HG03159 (cell line): ENCODE measurements around the gene CAPN12.

Experiments
- ATAC-seq: cut with Tn5 transposase; IDR thresholded peaks from one replicate; pipeline ENCODE4 v1.9.1; 2021; ENCODE audit warnings: mild to moderate bottlenecking, moderate library complexity; ENCODE audit not compliant: unreplicated experiment

The CAPN12 gene

DNA sequence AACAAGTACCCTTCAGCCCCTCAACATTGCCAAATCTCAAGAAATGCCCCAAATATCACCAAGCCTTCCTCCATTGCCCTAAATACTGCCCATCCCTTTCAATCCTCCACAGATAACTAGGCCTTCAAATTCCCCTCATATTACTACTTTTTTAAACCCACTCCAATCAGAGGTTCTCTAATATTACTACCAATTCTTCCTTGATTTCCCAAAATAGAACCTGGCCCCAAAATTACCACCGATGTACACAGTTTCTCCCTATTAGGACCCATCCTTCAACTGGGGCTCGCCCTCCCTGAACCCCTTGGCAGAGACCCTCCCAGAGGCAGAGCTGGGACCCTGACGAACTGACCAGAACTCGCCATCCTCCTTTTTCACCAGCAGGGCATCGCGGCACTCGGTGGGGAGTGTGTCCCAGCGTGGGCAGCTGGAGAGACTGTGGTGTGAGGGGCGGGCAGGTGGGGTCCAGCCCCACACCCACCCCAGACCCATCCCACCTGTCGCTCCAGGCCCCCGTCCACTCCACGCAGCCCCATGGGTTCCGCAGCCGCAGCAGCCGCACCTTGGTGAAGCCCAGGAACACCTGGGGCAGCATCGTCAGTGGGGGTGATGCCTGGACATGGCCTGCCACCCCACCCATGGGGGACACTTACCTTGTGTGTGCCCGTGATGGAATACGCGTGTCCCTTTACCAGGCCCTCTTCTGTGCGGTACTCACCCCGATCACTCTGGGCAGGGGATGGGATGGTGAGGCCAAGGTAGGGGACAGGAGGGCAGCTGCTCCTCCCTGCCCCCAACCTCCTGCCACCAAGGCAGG is 6.1 kb downstream of the CAPN12 start:
- ATAC-seq = no peak

DNA sequence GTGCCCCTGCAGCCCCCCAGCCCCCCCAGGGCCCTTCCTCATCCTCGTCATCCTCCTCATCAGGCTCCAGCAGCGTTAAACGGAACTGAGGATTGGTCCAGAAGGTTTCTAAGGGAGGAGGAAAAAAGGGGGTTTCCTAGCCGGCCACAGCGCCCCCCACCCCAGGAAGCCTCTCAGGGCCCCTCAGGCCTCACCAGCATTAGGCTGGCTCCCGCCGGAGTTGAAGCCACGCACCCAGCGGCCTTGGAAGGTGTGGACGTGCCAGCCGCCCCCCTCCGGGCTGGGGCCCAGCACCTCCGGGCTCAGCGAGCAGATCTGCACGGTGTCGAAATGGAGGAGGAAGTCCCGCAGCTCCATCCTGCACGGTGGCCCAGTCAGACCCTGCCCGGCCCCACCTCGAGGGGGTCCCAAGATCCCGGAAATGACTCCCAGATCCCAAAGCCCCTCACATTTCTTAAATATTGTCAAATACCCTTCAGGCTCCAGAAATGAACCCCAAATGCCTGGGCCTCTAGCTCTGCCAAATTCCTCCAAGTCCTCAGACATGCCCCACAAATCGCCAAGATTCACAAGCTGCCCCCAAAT is 6.9 kb downstream of the CAPN12 start:
- no peak for ATAC-seq

DNA sequence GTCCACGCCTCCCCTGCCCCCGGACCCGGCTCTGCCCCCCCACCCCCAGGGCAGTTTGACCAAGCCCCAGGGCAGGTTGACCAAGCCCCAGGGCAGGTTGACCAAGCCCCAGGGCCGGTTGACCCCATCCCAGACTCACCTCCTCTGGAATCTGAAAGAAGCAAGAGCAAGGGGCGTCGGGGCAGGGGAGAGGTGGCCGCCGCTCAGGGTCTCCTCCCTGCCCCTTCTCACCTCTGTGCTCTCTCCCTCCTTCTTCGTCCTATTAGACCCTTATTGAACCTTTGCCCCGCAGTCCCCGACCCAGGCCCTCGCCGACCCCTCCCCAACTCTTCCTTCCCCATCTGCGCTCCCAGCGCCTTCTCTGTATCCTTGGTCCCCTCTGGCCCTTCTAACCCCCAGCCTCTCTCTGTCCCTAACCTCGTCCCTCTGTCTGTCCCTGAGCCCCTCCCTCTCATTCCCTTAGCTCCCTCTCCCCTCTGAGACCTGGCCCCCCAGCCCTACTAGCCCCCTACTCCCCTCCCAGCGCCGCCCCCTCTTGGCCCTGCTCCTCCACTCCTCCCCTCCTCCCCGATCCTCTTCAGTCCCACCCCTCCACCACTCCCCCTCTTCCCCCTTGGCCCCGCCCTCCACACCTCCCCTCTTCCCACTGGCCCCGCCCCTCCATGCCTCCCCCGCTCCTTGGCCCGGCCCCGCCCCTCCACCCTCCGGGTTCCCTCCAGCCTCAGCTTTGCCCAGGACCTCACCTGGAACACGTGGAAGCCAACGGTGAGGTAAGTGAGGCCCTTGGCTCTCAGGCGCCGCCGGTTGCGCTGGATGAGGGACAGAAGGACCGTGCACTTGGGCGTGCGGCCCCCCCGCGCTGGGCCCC is 7.6 kb downstream of the CAPN12 start:
- ATAC-seq = no peak

DNA sequence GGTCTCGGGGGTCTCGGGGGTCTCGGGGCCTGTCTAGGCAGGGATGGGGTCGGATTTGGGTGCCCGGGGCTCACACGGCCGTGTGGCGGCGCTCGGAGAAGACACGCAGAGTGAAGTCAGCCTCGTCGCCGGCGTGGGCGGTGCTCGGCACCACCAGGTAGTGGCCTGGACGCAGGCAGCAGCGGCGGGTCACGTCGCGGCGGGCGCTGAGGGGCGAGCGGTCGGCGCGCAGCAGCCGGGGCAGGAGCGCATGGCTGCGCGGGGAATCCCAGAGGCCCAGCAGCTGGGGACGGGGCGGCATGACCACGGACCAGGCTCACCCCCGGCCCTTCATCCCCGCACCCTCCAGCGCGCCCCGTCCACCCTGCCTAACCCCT is 8.2 kb downstream of the CAPN12 start:
- no peak for ATAC-seq

DNA sequence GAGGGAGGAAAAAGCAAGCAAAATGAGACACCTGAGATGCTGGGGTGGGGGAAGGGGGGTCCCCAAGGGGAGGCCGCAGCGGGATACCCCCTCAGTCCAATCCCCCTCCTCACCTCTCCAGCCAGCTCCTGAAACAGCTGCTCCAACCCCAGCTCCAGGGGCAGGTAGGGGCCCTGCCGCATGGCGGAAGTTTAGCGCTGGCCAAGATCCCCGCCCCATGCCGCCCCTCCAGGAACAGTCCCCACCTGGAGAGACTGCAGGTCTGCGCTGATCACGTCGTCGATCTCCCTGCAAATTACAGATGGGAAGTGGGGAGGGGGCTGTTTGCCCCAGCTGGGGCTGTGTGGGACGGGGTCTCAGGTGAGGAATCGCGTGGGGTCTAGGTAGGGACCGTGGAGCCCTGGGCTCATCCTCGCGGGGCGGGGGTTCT is 9.0 kb downstream of the CAPN12 start:
- ATAC-seq = no peak

DNA sequence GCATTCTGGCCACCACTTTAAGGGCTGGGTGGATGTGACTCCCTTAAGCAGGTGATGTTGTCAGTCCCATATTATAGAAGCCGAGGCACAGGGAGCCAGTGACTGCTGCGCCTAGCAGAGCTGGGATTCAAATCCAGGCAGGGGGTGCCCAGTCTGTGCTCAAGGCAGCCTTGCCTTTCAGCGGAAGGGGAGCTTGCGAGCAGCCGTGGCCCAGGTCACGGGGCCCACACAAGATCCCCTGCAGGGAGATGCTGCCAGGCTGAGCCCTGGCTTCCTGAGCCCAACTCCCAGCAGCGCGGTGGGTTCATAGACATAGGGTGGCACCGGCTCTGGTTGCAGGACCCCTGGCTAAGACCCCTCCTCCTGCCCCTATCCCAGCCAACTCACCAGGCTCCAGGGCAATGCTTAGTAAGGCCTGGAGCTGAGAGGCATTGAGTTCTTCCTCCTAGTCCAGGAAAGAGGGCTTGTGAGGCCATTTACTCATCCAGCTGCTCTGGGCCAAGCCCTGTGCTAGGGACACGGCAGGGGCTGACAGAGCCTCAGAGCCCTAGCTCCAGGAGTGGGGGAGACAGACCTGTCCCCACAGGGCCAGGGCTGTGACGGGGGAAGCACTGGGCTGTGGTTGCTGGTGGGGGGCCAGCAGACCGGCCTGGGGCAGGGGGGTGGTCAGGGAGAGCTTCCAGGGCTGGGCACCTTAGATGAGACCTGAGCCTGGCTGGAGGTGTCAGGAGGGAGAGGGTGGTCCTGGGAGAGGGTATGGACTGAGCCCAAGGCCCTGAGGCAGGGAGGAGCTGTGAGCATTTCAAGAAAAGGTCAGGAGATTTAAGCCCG is 9.6 kb downstream of the CAPN12 start:
- no peak for ATAC-seq

DNA sequence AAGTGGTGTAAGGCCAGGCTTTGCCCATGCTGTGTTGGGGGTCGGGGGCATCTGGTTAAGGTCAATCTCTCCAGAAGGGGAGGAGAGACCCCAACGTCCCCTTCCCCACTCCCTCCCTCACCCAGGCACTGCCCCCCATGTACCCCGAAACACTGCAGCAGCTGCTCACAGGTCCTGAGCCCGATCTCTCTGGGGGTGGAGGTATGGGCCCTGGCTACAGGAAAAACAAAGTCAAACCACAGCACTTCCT is 10.2 kb downstream of the CAPN12 start:
- ATAC-seq = no peak

DNA sequence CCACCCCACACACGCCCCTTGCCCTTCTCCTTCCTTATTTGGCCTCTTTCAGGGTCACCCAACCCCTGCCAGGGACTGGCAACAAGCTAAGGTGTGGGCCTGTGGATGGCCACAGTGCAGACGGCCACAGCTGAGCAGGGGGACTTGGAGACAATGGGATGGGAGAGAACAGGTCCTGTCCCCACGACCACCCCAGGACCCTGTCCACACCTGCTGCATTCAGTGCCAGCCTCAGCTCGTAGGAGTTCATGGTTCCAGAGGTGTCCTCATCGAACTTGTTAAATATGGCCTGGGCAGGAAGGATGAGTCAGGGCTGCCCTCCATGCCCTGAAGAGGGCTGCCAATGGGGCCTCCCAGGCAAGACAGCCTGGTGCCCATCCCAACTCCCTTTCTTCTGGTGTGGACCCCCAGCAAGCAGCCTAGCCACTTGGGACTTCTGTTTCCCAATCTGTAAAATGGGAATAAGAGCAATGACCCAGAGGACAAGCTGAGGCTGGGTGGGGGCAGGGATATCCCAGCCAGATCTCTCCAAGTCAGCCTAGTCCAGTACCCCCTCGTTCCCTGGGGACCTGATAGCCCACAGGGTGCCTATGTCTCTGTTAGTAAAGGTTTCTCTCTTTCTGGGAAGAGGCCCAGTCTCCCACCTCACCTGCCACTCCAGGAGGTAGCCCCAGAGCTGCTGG is 10.6 kb downstream of the CAPN12 start:
- no peak for ATAC-seq

DNA sequence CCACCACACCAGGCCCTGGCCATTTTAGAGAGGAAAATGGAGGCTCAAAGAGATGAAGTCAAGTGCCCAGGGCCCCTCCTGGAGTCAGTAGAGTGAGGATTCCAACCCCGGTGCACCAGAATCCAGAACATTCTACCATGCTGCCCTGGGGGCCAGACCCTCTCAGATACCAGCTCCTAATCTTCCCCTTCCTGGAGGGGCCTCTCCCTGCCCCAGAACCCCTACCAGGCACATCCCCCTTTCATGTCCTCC is 11.1 kb downstream of the CAPN12 start:
- no peak for ATAC-seq

DNA sequence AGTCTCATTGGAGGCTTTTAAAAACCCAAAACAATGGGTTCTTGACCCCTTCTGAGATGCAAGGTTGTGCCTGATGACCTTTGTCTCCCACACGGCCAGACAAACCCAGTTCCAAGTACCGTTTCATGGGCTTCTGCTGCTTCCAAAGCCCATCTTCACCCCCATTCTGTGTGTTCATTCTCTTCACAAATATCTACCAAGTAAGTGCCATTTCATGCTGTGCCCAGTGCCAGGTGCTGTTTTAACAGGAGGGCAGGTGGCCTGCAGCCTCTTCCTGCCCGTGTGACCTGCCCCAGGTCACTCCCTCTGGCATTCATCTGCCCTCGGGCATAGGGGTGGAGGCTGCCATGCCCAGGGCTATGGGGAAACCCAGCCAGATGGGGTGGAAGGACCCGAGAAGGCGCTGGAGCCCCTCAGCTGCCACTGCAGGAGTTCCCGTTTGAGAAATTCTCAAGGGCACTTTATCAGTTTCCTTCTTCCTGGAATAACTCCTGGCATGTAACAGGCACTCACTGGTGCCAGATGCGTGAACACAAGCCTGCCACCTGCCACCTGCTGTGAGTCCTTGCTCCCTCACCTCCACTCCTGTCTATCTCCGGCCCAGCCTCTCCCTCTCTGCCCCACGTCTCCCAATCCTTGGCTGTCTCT is 12.5 kb downstream of the CAPN12 start:
- ATAC-seq = no peak

DNA sequence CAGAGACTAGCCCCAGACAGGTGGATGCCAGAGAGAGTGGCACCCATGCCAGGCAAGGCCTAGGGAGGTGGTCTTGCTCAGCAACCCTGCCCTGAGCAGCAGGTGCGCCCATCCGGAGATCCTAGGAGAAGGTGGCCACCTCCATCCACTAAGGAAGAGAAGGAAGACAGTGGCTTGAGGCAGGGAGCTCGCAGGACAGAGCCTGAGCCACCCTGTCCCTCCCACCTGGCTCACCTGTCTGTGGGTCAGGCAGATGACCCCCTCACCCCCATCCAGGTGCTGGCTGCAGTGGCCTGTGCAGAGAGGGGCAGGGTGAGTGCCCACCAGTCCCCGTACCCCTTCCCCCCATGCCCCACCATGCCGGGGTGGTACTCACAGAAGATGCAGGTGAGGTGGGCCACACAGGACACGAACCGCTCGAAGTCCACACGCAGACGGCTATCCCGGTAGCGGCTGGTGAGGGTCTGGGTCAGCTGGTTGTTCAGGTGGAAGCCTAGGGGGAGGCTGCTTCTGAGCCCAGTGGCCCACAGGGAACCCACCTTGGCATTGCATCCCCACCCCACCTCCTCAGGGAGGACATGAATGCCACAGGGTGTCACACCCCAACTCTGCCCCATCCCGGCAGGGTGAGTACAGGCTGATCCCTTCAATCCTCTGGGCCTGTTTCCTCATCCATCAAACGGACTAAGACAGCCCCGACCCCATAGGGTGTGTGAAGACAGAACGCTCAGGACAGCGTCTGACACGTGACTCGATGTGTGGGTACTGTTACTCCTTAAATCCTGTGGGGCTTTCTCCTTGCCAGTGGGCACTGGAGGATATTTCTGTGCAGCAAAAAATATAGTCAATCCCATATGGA is 13.3 kb downstream of the CAPN12 start:
- no peak for ATAC-seq

DNA sequence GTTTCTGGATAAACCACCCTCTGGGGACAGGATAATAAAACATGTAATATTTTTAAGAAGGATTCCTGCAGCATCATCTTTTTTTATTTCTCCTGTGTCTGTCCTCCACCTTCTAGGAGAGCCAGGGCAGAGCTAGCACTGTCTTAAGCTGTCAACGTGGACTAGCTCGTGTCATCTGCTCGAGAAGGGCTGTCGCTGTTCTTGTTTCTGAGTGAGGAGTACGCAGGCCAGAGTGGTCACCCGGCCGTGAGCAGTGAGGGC is 13.9 kb downstream of the CAPN12 start:
- no peak for ATAC-seq

DNA sequence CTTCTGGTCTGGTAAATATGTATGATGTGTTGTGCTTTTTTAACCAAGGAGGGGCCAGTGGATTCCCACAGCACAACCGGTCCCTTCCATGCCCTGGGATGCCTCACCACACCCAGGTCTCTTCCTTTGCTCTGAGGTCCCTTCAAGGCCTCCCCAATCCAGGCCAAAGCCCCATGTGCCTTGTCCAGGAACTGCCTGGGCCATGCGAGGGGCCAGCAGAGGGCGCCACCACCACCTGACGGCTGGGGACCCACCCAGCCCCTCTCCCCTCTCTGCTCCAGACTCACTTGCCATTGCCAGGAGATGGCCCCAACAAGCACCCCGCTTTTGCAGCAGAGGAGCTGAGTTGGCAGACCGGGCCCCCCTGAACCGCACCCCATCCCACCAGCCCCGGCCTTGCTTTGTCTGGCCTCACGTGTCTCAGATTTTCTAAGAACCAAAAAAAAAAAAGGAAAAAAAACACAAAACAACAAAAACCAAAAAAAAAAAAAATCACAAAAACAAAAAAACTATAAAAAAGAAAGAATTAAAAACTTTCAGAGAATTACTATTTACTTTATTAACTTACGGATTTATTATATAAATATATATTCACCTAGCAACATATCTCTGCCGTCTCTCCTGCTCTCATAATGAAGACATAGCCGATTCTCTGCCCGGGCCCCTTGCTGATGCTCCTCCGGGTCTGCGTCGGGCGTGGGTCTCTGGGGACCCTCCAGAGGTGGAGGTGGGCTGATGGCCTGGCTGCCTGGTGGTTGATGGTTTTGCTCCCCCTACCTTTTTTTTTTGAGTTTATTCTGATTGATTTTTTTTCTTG is 14.4 kb downstream of the CAPN12 start:
- no peak for ATAC-seq

DNA sequence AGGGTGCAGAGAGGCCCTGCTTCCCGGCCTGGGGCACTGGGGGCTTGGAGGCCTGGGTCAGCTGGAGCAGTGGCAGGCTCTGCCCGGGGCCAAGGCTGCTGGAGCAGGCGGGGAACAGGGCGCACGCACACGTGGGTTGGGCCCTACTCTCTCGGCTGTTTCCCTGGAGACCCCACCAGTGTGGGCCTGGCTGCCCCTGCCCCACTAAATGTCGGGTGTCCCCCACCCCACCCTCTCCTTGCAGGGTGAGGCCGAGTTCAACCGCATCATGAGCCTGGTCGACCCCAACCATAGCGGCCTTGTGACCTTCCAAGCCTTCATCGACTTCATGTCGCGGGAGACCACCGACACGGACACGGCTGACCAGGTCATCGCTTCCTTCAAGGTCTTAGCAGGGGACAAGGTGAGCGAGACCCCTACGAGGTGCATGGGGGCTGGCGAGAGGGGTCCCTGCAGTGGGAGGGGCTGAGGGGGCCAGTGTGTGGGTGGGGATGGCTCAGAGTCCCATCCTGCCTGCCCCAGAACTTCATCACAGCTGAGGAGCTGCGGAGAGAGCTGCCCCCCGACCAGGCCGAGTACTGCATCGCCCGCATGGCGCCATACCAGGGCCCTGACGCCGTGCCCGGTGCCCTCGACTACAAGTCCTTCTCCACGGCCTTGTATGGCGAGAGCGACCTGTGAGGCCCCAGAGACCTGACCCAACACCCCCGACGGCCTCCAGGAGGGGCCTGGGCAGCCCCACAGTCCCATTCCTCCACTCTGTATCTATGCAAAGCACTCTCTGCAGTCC is 15.3 kb downstream of the CAPN12 start:
- ATAC-seq = no peak

DNA sequence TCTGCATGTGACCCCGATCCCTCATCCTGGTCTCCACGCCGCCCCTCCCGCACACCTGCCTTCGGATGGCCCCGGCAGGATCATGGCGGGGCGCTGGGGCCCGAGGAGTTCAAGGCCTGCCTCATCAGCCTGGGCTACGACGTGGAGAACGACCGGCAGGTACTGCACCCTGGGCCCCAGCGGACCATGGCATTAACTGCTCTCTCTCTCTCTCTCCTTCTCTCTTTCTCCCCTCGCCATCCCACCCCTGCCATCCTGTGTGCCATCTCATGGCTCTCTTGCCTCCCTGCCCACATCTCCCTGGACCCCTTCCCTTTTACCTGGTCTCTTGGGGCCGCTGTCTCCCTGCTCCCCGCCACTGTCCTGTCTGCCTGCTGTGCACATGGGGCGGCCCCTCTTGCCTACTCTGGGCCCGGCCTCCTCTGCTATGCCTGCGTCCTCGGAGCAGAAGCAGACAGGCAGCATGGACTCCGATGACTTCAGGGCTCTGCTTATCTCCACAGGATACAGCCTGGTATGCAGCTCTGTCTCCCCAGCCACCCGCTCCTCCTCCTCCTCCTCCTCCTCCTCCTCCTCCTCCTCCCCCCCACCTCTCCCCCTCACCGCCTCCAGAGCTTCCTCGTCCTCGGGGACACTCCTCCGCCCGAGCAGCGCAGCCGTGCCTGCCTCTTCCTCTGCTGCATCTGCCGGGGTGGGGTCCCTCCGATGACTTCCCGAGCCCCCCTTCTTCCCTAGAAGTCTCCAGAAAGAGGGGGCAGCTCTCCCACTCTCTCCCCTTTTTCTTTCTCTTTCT is 16.2 kb downstream of the CAPN12 start:
- no peak for ATAC-seq

DNA sequence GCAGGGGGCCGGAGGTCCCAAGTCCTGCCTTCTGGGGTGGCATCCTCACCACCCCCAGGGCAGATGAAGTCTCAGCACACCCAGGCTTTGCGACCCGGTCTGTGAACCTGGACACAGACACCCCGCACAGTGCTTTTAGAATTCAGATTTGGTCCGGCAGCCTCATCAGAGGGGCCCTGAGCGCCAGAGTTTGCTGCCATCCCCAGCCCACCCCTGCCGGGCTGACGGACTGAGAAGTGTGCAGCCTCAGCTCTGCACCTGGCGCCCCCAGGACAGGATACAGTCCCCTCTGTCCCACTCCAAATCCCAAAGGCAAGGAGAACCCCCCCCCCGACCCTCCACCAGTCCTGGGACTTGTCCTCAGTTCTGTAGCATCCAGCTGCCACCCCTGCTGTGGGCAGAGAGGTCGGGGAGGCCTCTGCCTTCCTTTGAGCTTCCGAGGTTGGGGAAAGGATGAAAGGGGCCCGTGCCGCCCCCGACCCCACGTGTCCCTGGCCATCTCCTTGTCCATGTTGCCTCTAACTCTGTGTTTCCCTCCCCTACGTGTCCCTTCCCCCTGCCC is 16.9 kb downstream of the CAPN12 start:
- no peak for ATAC-seq

DNA sequence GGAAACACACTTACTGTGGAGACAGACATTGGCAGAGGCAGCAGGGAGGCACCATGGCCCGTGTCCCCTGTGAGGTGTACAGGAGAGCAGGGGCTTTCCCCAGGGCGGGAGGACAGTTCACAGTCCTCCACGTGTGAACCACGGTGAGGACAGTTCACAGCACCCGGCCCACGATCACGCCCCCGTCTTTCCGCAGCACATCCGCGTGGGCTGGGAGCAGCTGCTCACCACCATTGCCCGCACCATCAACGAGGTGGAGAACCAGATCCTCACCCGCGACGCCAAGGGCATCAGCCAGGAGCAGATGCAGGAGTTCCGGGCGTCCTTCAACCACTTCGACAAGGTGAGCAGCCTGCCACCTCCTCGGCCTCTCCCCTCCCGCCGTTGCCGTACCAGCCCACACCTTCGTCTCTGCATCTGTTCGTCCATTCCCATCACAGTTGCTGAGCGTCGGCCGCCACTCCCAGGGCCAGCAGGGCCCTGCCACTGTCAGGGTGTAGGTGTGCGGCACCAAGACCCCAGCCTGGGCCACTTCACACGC is 17.4 kb downstream of the CAPN12 start:
- ATAC-seq = no peak
